A549 (cell line): ENCODE data around the gene IDH2. TPM values are rescaled to one million over a fixed set of nuclear protein-coding genes. Genes with fewer than 3 reads are reported as not detected.

Experiments
- ATAC-seq, 2 experiments: fragments of 200-7000 bp in 1 of 2; fragments of >200 bp in 1 of 2; cut with Nextera tagmentation in 1 of 2; cut with Tn5 transposase in 1 of 2; 3 replicates each; pipeline versions ENCODE4 v1.8.0 to v1.9.1; 2018 to 2020; ENCODE audit warnings: mild to moderate bottlenecking in 1 of 2, moderate library complexity in 1 of 2
- CTCF ChIA-PET: fragments of 300-600 bp; sonication (Branson Sonifier 250); formaldehyde crosslinking; extraction: SDS; loops from one replicate; lab custom pipeline; 2021; ENCODE audit warnings: antibody characterized with exemption, inconsistent platforms; lab: Yijun Ruan, JAX
- POLR2A ChIA-PET: fragments of 350-600 bp; formaldehyde crosslinking; extraction: SDS; loops from one replicate; lab custom pipeline; 2021; ENCODE audit warnings: antibody characterized with exemption, inconsistent platforms; lab: Yijun Ruan, JAX
- DNase-seq, 2 experiments: peaks; one replicate each; pipeline versions ENCODE4 v3.0.0 to v3.0.0-alpha.2; 2011 to 2016; ENCODE audit warnings: low read depth in 1 of 2, low spot score in 1 of 2
- FAIRE-seq: peaks from 2 replicates; lab custom pipeline; 2011; peaks lifted over from hg19 to GRCh38; lab: Jason Lieb, UNC
- H3K27ac ChIP-seq, 2 experiments: fragments of >200 bp; sonication (Bioruptor Twin); formaldehyde crosslinking; 3 replicates each; pipeline ENCODE4 v1.5.1; 2016 to 2017
- H3K4me1 ChIP-seq: fragments of >200 bp; sonication (Bioruptor Twin); formaldehyde crosslinking; 3 replicates; pipeline ENCODE4 v1.6.1; 2016
- H3K4me2 ChIP-seq: fragments of >200 bp; sonication (Bioruptor Twin); formaldehyde crosslinking; 3 replicates; pipeline ENCODE4 v1.6.1; 2016
- H3K4me3 ChIP-seq: fragments of >200 bp; sonication (Bioruptor Twin); formaldehyde crosslinking; 3 replicates; pipeline ENCODE4 v1.5.1; 2016
- H3K9me3 ChIP-seq: fragments of >200 bp; sonication (Bioruptor Twin); formaldehyde crosslinking; 3 replicates; pipeline ENCODE4 v1.6.1; 2016
- BHLHE40 ChIP-seq: IDR thresholded peaks from 2 replicates; pipeline ENCODE4 v1.6.1; 2012; ENCODE audit warnings: low read depth, low read length, inconsistent platforms
- CEBPB ChIP-seq, 2 experiments: fragments of >200 bp in 1 of 2; sonication (Bioruptor Twin) in 1 of 2; formaldehyde crosslinking in 1 of 2; IDR thresholded peaks; 2 replicates each; pipeline ENCODE4 v1.6.1; 2012 to 2016
- CHD2 ChIP-seq: fragments of 150-350 bp; IDR thresholded peaks from 2 replicates; pipeline ENCODE4 v1.6.1; 2014; ENCODE audit warnings: low read length; ENCODE audit not compliant: partially characterized antibody
- CTCF ChIP-seq: fragments of >200 bp; sonication (Bioruptor Twin); formaldehyde crosslinking; IDR thresholded peaks from 3 replicates; pipeline ENCODE4 v1.5.1; 2016
- EHF ChIP-seq: fragments of 250-450 bp; sonication (Bioruptor Pico); IDR thresholded peaks from 2 replicates; pipeline ENCODE4 v1.5.0; 2020; ENCODE audit warnings: mild to moderate bottlenecking
- EHMT2 ChIP-seq: fragments of 200-600 bp; sonication (generic); IDR thresholded peaks from 2 replicates; pipeline ENCODE4 v1.6.1; 2016; ENCODE audit warnings: antibody characterized with exemption, low read depth, mild to moderate bottlenecking, moderate library complexity
- FOSL2 ChIP-seq, 2 experiments: fragments of 450-650 bp in 1 of 2; fragments of >200 bp in 1 of 2; sonication (Bioruptor Twin) in 1 of 2; formaldehyde crosslinking; IDR thresholded peaks; 2 replicates each; pipeline versions ENCODE4 v1.5.0 to v1.6.1; 2016 to 2020; ENCODE audit warnings: mild to moderate bottlenecking in 1 of 2, moderate library complexity in 1 of 2
- HOXB13 ChIP-seq: fragments of 250-450 bp; sonication (Bioruptor Pico); IDR thresholded peaks from 2 replicates; pipeline ENCODE4 v1.5.0; 2020; ENCODE audit warnings: low read depth, mild to moderate bottlenecking, moderate library complexity
- KDM1A ChIP-seq: fragments of 200-600 bp; sonication (generic); IDR thresholded peaks from 2 replicates; pipeline ENCODE4 v1.6.1; 2016; ENCODE audit warnings: low read depth, mild to moderate bottlenecking
- MAFK ChIP-seq: fragments of 450-650 bp; IDR thresholded peaks from 2 replicates; pipeline ENCODE4 v1.6.1; 2014; ENCODE audit not compliant: partially characterized antibody
- MAX ChIP-seq: IDR thresholded peaks from 2 replicates; pipeline ENCODE4 v1.6.1; 2012
- MAZ ChIP-seq: fragments of 150-350 bp; IDR thresholded peaks from 2 replicates; pipeline ENCODE4 v1.6.1; 2014; ENCODE audit warnings: antibody characterized with exemption, low read depth, low read length, borderline replicate concordance
- MYC ChIP-seq: IDR thresholded peaks from 2 replicates; pipeline ENCODE4 v1.6.1; 2012; ENCODE audit warnings: mild to moderate bottlenecking, inconsistent platforms, low read length, improper control_type of control experiment, borderline replicate concordance
- RAD21 ChIP-seq, 2 experiments: fragments of >200 bp in 1 of 2; sonication (Bioruptor Twin) in 1 of 2; formaldehyde crosslinking in 1 of 2; IDR thresholded peaks in 1 of 2; conservative IDR thresholded peaks in 1 of 2; 2 replicates in 1 of 2; 3 replicates in 1 of 2; pipeline ENCODE4 v1.6.1; 2012 to 2018; ENCODE audit warnings: inconsistent platforms in 1 of 2
- RCOR1 ChIP-seq: fragments of 150-350 bp; IDR thresholded peaks from 2 replicates; pipeline ENCODE4 v1.6.1; 2014; ENCODE audit warnings: antibody characterized with exemption, low read length, low read depth
- RFX5 ChIP-seq: fragments of 450-650 bp; IDR thresholded peaks from 2 replicates; pipeline ENCODE4 v1.7.1; 2014; ENCODE audit warnings: antibody characterized with exemption, mild to moderate bottlenecking, moderate library complexity
- RNF2 ChIP-seq: fragments of 200-600 bp; sonication (generic); IDR thresholded peaks from 2 replicates; pipeline ENCODE4 v1.6.1; 2016; ENCODE audit warnings: low read depth, mild to moderate bottlenecking, antibody characterized with exemption, moderate library complexity, borderline replicate concordance
- SMC3 ChIP-seq: fragments of >200 bp; sonication (Bioruptor Twin); formaldehyde crosslinking; IDR thresholded peaks from 3 replicates; pipeline ENCODE4 v1.6.1; 2018; ENCODE audit warnings: inconsistent platforms
- TFCP2L1 ChIP-seq: fragments of 250-450 bp; sonication (Bioruptor Pico); IDR thresholded peaks from 2 replicates; pipeline ENCODE4 v1.5.0; 2021; ENCODE audit warnings: mild to moderate bottlenecking
- ZC3H11A ChIP-seq: fragments of 450-650 bp; IDR thresholded peaks from 2 replicates; pipeline ENCODE4 v1.6.1; 2014; ENCODE audit warnings: antibody characterized with exemption, mild to moderate bottlenecking
- ZFP36 ChIP-seq: fragments of 450-650 bp; IDR thresholded peaks from 2 replicates; pipeline ENCODE4 v1.6.1; 2014; ENCODE audit warnings: borderline replicate concordance; ENCODE audit not compliant: partially characterized antibody
- ZNF302 ChIP-seq: fragments of 250-450 bp; sonication (Bioruptor Pico); IDR thresholded peaks from 2 replicates; pipeline ENCODE4 v1.9.0; 2021; ENCODE audit warnings: inconsistent platforms, mild to moderate bottlenecking, moderate library complexity
- WGBS: methylation state at CpG from one replicate; pipeline ENCODE4 v1.1.6; 2017; ENCODE audit errors: missing lambda C conversion rate; 5-methylcytosine and 5-hydroxymethylcytosine counted together
- polyA plus RNA-seq, 4 experiments: library from polyadenylated mRNA; depleted of rRNA in 3 of 4; stranded (reverse); fragments of >200 nt; fragmentation: RNase III in 1 of 4; extraction: RNeasy Plus Mini Kit Qiagen cat#74134 plus additional on column Dnase treatment in 1 of 4; gene quantifications; 2 replicates in 3 of 4; 3 replicates in 1 of 4; pipeline ENCODE4 v1.2.3, GENCODE V29; 2011 to 2017

IDH2 gene
- polyA plus RNA-seq, 2 of the 4 experiments (the other 2 are of a cell fraction), result 31.8 to 32.8 TPM

GRCh38 chr15:90086868-90087268, 15.4 kb downstream of the IDH2 start:
- 58% methylated on average over 7 of the region's 7 CpGs for WGBS
- Histone ChIP-seq H3K9me3 (no peaks in the 10 kb centered on the region), H3K27ac (0 out of 6 replicates have a peak overlapping the region, but pooled peaks of 1 of the 2 experiments have one; percentile 13), H3K4me3 (no peak overlapping the region), H3K4me1 (peaks cover 7% of the 10 kb centered on the region; the same call in 1 of the 3 replicates), H3K4me2 (peak overlapping the region; percentile 45)
- POLR2A ChIA-PET, result interaction anchor here (0.6 to 2.1 kb wide), 4 partner anchors 16 to 193 kb away, joined by 4 to 16 read pairs (median 8); partner anchors contain the start of genes AP3S2, CIB1 and IDH2
- ATAC-seq (peak; percentile 74 to 84; a peak in 5 of 6 replicates), DNase-seq (peak; percentile 68 to 79), FAIRE-seq (peak; percentile 83)
- peak; percentile 78 for TF ChIP-seq SMC3
- TF ChIP-seq EHF (CRISPR knock-in tag), result no peak
- peak; percentile 79 to 94 for TF ChIP-seq RAD21 (conservative IDR thresholded peaks at IDR 0.05 in 1 of 2, IDR thresholded peaks at IDR 0.05 in 1 of 2)
- TF ChIP-seq CTCF, result peak; percentile 79
- no peak for TF ChIP-seq CEBPB (IDR thresholded peaks at IDR 0.05)
- CTCF ChIA-PET, result interaction anchor here (0.6 to 7.4 kb wide), 56 partner anchors 8 to 444 kb away, joined by 3 to 94 read pairs (median 4); partner anchors contain the start of genes AP3S2, CIB1, GDPGP1 and IDH2

GRCh38 chr15:90085565-90085964, 16.7 kb downstream of the IDH2 start:
- H3K4me3 ChIP-seq, result no peak overlapping the region
- ATAC-seq (no peak), DNase-seq (no peak), FAIRE-seq (no peak)
- CTCF ChIA-PET, result interaction anchor here (0.9 to 7.4 kb wide), 23 partner anchors 8 to 335 kb away, joined by 3 to 94 read pairs (median 6); partner anchors contain the start of genes AP3S2, ARPIN and IDH2
- 85% methylated on average over 3 of the region's 3 CpGs for WGBS
- no peaks in the 10 kb centered on the region for H3K9me3 ChIP-seq
- no peak overlapping the region for H3K4me2 ChIP-seq
- POLR2A ChIA-PET, result no interaction called here
- no peak overlapping the region for H3K27ac ChIP-seq
- no peak for TF ChIP-seq RFX5
- peak; percentile 67 for TF ChIP-seq MAFK
- no peak for TF ChIP-seq MAZ
- peaks cover 7% of the 10 kb centered on the region; the same call in 1 of the 3 replicates for H3K4me1 ChIP-seq

GRCh38 chr15:90084876-90085423, 17.3 kb downstream of the IDH2 start:
- ChIA-PET CTCF (interaction anchor here (0.7 to 7.4 kb wide), 16 partner anchors 7 to 345 kb away, joined by 3 to 94 read pairs (median 5); partner anchors contain the start of gene IDH2), POLR2A (interaction anchor here (0.6 kb wide), 1 partner anchor 8 kb away, joined by 3 read pairs; no protein-coding TSS in a partner anchor)
- DNase-seq (no peak), FAIRE-seq (no peak), ATAC-seq (no peak)
- H3K4me1 ChIP-seq, result peaks cover 7% of the 10 kb centered on the region; the same call in 1 of the 3 replicates
- H3K9me3 ChIP-seq, result no peaks in the 10 kb centered on the region
- no peak overlapping the region for H3K4me3 ChIP-seq
- H3K27ac ChIP-seq, result no peak overlapping the region
- WGBS, result 83% methylated on average over 16 of the region's 18 CpGs
- TF ChIP-seq RCOR1, result no peak
- no peak for TF ChIP-seq ZC3H11A
- no peak for TF ChIP-seq MAFK
- TF ChIP-seq MAX, result no peak
- TF ChIP-seq EHMT2, result no peak
- TF ChIP-seq CEBPB (IDR thresholded peaks at IDR 0.05), result no peak
- TF ChIP-seq HOXB13, result no peak
- TF ChIP-seq FOSL2 (IDR thresholded peaks at IDR 0.05), result no peak
- TF ChIP-seq FOSL2 (CRISPR knock-in tag; IDR thresholded peaks at IDR 0.05), result no peak
- no peak for TF ChIP-seq RNF2
- no peak for TF ChIP-seq CHD2
- TF ChIP-seq MYC, result no peak
- TF ChIP-seq ZNF302, result no peak
- TF ChIP-seq ZFP36, result no peak
- TF ChIP-seq KDM1A, result no peak
- TF ChIP-seq TFCP2L1 (CRISPR knock-in tag), result no peak
- no peak for TF ChIP-seq BHLHE40
- no peak overlapping the region for H3K4me2 ChIP-seq
